ENCODE measurements around the gene SLC9A9.

The SLC9A9 gene

GRCh38 chr3:143486611-143487010 lies 361.7 kb downstream of the SLC9A9 start:
- no peak overlapping the region for H3K4me3 ChIP-seq (ENCODE audit: low read depth, low read length)
- DNase-seq (ENCODE audit: low read depth) = no peak
- TF ChIP-seq, protein P1, sequence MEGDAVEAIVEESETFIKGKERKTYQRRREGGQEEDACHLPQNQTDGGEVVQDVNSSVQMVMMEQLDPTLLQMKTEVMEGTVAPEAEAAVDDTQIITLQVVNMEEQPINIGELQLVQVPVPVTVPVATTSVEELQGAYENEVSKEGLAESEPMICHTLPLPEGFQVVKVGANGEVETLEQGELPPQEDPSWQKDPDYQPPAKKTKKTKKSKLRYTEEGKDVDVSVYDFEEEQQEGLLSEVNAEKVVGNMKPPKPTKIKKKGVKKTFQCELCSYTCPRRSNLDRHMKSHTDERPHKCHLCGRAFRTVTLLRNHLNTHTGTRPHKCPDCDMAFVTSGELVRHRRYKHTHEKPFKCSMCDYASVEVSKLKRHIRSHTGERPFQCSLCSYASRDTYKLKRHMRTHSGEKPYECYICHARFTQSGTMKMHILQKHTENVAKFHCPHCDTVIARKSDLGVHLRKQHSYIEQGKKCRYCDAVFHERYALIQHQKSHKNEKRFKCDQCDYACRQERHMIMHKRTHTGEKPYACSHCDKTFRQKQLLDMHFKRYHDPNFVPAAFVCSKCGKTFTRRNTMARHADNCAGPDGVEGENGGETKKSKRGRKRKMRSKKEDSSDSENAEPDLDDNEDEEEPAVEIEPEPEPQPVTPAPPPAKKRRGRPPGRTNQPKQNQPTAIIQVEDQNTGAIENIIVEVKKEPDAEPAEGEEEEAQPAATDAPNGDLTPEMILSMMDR (conservative IDR thresholded peaks at IDR 0.05; ENCODE audit: low read depth, low read length) = no peak

GRCh38 chr3:143484846-143485512 lies 363.3 kb downstream of the SLC9A9 start:
- no peak for DNase-seq (ENCODE audit: low read depth)
- no peak overlapping the region for H3K4me3 ChIP-seq (ENCODE audit: low read depth, low read length)

GRCh38 chr3:143483214-143483613 lies 365.1 kb downstream of the SLC9A9 start:
- DNase-seq (ENCODE audit: low read depth) = no peak
- TF ChIP-seq, protein P1 (conservative IDR thresholded peaks at IDR 0.05; ENCODE audit: low read depth, low read length) = no peak

More at GRCh38 chr3:143484846-143485512, 363.3 kb downstream of the SLC9A9 start:
- TF ChIP-seq, protein P1 (conservative IDR thresholded peaks at IDR 0.05; ENCODE audit: low read depth, low read length) = no peak

DNA sequence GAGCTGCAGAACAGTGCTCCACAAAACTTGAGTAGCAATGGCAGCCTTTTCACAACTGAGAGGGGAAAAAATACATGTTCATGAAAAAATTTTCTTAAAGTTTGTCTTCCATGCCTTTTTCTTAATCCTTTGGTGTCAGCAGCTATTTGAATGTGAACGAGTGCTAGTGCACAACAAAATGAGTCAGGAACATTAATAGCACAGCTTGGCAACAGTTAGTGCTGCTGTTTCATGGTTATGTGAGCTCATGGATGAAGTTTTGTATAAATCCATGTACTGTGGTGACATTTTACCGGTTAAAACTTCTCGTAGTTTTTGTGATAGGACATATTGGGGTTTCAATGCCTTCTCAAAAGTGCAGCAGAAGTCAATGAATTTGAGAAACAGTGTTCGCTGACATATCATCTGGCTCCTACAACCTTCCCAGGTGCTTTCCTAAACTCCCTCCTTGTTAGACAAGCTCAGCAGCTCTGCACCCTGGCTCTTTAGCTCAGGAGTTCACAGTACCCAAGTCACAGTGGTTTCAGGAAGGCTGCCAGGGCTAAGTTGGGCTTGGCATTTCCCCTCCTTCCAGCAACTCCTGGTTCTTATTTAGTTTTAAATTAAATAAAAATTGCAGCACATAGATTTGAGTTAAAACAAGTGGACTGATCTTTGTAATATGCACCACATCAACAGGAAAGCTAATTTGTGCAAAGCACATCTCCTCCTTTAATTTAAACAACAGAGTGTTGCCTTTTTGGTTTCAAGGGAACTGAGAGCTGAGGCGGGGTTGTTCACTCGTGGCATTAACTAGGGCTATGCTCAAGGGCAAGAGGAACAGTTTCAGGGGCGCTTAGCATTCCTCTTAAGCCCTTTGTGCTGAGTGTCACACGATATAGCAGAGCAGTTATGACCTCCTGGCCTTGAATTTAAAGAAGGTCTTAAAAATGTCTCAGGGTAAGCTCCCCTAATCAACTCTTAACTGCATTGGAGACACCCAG lies 365.9 kb downstream of the SLC9A9 start:
- H3K4me3 ChIP-seq (ENCODE audit: low read depth, low read length) = no peak overlapping the region
- DNase-seq (ENCODE audit: low read depth) = no peak
- TF ChIP-seq, protein P1 (conservative IDR thresholded peaks at IDR 0.05; ENCODE audit: low read depth, low read length) = no peak

More at GRCh38 chr3:143483214-143483613, 365.1 kb downstream of the SLC9A9 start:
- no peak overlapping the region for H3K4me3 ChIP-seq (ENCODE audit: low read depth, low read length)

GRCh38 chr3:143480344-143480743 lies 367.9 kb downstream of the SLC9A9 start:
- TF ChIP-seq, protein P1 (conservative IDR thresholded peaks at IDR 0.05; ENCODE audit: low read depth, low read length) = no peak
- peak; percentile 58 for DNase-seq (ENCODE audit: low read depth)
- H3K4me3 ChIP-seq (ENCODE audit: low read depth, low read length) = no peak overlapping the region

GRCh38 chr3:143479727-143480126 lies 368.5 kb downstream of the SLC9A9 start:
- DNase-seq (ENCODE audit: low read depth) = no peak
- no peak overlapping the region for H3K4me3 ChIP-seq (ENCODE audit: low read depth, low read length)
- TF ChIP-seq, protein P1 (conservative IDR thresholded peaks at IDR 0.05; ENCODE audit: low read depth, low read length) = no peak
